ENCODE results near the gene P2RY2. TPM values are rescaled to one million over a fixed set of nuclear protein-coding genes. Genes with fewer than 3 reads are reported as not detected.

P2RY2 gene
- total and polyA plus RNA-seq, 2 experiments from 2014 or later, result 0.63 to 1.6 TPM

DNA sequence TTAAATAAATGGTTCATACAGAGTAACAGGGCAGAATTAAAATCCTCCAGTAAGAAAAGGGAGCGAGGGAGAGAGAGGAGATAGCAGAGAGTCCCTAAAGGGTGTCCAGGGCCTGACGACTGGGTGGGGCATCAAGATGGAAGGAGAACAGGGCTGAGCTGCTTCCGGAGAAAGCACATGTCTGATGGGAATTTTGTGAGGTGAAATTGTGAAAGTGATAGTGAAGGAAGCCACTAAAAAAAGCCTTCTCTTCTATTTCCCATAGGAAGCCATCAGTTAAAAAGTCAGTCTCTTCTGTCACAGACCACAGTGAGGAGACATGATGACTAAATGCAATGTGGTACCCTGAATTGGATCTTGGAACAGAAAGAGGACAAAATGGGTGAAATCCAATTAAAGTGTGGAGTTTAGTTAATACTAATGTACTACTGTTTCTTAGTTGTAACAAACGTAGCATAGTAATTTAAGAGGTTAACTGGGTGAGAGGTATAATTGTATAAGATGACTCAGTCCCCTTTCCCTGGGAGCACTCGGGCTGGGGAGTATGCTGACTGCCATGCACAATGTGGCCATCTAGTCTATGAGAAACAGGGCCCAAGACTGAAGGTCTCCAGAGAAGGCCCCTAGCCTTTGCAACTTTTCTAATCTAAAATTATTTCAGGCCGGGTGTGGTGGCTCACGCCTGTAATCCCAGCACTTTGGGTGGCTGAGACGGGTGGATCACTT is 46.5 kb upstream of the P2RY2 start (continued):
- TF ChIP-seq, protein P1, sequence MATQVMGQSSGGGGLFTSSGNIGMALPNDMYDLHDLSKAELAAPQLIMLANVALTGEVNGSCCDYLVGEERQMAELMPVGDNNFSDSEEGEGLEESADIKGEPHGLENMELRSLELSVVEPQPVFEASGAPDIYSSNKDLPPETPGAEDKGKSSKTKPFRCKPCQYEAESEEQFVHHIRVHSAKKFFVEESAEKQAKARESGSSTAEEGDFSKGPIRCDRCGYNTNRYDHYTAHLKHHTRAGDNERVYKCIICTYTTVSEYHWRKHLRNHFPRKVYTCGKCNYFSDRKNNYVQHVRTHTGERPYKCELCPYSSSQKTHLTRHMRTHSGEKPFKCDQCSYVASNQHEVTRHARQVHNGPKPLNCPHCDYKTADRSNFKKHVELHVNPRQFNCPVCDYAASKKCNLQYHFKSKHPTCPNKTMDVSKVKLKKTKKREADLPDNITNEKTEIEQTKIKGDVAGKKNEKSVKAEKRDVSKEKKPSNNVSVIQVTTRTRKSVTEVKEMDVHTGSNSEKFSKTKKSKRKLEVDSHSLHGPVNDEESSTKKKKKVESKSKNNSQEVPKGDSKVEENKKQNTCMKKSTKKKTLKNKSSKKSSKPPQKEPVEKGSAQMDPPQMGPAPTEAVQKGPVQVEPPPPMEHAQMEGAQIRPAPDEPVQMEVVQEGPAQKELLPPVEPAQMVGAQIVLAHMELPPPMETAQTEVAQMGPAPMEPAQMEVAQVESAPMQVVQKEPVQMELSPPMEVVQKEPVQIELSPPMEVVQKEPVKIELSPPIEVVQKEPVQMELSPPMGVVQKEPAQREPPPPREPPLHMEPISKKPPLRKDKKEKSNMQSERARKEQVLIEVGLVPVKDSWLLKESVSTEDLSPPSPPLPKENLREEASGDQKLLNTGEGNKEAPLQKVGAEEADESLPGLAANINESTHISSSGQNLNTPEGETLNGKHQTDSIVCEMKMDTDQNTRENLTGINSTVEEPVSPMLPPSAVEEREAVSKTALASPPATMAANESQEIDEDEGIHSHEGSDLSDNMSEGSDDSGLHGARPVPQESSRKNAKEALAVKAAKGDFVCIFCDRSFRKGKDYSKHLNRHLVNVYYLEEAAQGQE (IDR thresholded peaks at IDR 0.05; ENCODE audit: unreplicated experiment), result no peak
- TF ChIP-seq, protein P2, sequence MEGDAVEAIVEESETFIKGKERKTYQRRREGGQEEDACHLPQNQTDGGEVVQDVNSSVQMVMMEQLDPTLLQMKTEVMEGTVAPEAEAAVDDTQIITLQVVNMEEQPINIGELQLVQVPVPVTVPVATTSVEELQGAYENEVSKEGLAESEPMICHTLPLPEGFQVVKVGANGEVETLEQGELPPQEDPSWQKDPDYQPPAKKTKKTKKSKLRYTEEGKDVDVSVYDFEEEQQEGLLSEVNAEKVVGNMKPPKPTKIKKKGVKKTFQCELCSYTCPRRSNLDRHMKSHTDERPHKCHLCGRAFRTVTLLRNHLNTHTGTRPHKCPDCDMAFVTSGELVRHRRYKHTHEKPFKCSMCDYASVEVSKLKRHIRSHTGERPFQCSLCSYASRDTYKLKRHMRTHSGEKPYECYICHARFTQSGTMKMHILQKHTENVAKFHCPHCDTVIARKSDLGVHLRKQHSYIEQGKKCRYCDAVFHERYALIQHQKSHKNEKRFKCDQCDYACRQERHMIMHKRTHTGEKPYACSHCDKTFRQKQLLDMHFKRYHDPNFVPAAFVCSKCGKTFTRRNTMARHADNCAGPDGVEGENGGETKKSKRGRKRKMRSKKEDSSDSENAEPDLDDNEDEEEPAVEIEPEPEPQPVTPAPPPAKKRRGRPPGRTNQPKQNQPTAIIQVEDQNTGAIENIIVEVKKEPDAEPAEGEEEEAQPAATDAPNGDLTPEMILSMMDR (conservative IDR thresholded peaks at IDR 0.05; ENCODE audit: low read depth in 2 of 2), result no peak
- no peak for TF ChIP-seq ZNF331 (CRISPR knock-in tag; IDR thresholded peaks at IDR 0.05; ENCODE audit: low read depth)

DNA sequence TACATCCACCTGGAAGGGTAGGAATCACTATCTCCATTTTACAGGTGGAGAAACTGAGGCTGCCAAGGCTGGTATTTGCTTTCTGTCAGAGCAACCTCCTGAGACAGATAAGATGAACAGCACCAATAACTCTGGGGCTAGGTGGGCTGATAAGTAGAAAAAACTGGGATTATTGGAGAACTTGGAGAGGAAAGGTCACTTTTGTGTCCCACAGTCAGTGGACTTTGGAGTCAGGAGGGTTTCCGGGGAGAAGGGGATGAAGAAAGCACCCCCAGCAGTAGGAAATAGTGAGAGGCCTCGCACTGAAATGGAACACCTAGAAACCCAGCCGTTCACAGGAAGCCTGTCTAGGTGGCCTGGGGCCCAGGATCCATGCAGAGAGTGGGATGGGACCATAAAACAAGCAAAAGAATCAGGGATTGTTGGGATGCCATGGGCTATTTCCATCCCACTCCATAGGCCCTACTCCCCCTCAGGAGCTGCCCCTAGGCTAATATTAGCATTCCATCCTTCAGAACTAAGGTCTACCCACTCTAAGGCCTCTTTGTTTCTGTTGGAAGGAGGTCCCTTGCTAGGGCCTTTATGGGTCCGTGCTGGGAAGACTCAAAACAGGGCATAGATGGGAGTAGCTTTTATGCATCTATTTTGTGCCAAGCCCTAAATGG is 45.0 kb upstream of the P2RY2 start:
- no peaks in the 10 kb centered on the region for H3F3A ChIP-seq (replicated peaks; ENCODE audit: low read depth)
- H4K20me1 ChIP-seq (replicated peaks; ENCODE audit: insufficient read depth), result no peaks in the 10 kb centered on the region
- Mint-ChIP-seq H3K4me1 (peaks cover 14% of the 10 kb centered on the region), H3K36me3 (ENCODE audit: low read depth) (no peaks in the 10 kb centered on the region), H3K27me3 (ENCODE audit: insufficient read depth, low read depth, poor library complexity) (peaks cover 7% of the 10 kb centered on the region), H3K9me3 (no peaks in the 10 kb centered on the region), H3K27ac (no peak overlapping the region), H3K4me3 (no peak overlapping the region)
- no peaks in the 10 kb centered on the region for H3K4me1 ChIP-seq (ENCODE audit: insufficient read depth)
- no peaks in the 10 kb centered on the region for H3K27me3 ChIP-seq (ENCODE audit: insufficient read depth)
- H2AFZ ChIP-seq, result no peak overlapping the region
- H3K4me2 ChIP-seq, result no peak overlapping the region
- H3K36me3 ChIP-seq (ENCODE audit: insufficient read depth), result no peaks in the 10 kb centered on the region
- H3K9me2 ChIP-seq (ENCODE audit: insufficient read depth), result no peaks in the 10 kb centered on the region
- H3K79me2 ChIP-seq (replicated peaks; ENCODE audit: insufficient read depth), result no peaks in the 10 kb centered on the region
- H3K27ac ChIP-seq (ENCODE audit: low read depth), result no peak overlapping the region
- no peak overlapping the region for H3K4me3 ChIP-seq
- DNase-seq (ENCODE audit: low spot score) (no peak), ATAC-seq (no peak)
- no peak for TF ChIP-seq JUNB (IDR thresholded peaks at IDR 0.05; ENCODE audit: unreplicated experiment)
- TF ChIP-seq CREB1 (CRISPR knock-in tag; IDR thresholded peaks at IDR 0.05; ENCODE audit: low read depth), result no peak
- TF ChIP-seq EZH2phosphoT487 (IDR thresholded peaks at IDR 0.05; ENCODE audit: unreplicated experiment), result no peak
- TF ChIP-seq, protein P2 (conservative IDR thresholded peaks at IDR 0.05; ENCODE audit: low read depth in 2 of 2), result no peak
- TF ChIP-seq, protein P3, sequence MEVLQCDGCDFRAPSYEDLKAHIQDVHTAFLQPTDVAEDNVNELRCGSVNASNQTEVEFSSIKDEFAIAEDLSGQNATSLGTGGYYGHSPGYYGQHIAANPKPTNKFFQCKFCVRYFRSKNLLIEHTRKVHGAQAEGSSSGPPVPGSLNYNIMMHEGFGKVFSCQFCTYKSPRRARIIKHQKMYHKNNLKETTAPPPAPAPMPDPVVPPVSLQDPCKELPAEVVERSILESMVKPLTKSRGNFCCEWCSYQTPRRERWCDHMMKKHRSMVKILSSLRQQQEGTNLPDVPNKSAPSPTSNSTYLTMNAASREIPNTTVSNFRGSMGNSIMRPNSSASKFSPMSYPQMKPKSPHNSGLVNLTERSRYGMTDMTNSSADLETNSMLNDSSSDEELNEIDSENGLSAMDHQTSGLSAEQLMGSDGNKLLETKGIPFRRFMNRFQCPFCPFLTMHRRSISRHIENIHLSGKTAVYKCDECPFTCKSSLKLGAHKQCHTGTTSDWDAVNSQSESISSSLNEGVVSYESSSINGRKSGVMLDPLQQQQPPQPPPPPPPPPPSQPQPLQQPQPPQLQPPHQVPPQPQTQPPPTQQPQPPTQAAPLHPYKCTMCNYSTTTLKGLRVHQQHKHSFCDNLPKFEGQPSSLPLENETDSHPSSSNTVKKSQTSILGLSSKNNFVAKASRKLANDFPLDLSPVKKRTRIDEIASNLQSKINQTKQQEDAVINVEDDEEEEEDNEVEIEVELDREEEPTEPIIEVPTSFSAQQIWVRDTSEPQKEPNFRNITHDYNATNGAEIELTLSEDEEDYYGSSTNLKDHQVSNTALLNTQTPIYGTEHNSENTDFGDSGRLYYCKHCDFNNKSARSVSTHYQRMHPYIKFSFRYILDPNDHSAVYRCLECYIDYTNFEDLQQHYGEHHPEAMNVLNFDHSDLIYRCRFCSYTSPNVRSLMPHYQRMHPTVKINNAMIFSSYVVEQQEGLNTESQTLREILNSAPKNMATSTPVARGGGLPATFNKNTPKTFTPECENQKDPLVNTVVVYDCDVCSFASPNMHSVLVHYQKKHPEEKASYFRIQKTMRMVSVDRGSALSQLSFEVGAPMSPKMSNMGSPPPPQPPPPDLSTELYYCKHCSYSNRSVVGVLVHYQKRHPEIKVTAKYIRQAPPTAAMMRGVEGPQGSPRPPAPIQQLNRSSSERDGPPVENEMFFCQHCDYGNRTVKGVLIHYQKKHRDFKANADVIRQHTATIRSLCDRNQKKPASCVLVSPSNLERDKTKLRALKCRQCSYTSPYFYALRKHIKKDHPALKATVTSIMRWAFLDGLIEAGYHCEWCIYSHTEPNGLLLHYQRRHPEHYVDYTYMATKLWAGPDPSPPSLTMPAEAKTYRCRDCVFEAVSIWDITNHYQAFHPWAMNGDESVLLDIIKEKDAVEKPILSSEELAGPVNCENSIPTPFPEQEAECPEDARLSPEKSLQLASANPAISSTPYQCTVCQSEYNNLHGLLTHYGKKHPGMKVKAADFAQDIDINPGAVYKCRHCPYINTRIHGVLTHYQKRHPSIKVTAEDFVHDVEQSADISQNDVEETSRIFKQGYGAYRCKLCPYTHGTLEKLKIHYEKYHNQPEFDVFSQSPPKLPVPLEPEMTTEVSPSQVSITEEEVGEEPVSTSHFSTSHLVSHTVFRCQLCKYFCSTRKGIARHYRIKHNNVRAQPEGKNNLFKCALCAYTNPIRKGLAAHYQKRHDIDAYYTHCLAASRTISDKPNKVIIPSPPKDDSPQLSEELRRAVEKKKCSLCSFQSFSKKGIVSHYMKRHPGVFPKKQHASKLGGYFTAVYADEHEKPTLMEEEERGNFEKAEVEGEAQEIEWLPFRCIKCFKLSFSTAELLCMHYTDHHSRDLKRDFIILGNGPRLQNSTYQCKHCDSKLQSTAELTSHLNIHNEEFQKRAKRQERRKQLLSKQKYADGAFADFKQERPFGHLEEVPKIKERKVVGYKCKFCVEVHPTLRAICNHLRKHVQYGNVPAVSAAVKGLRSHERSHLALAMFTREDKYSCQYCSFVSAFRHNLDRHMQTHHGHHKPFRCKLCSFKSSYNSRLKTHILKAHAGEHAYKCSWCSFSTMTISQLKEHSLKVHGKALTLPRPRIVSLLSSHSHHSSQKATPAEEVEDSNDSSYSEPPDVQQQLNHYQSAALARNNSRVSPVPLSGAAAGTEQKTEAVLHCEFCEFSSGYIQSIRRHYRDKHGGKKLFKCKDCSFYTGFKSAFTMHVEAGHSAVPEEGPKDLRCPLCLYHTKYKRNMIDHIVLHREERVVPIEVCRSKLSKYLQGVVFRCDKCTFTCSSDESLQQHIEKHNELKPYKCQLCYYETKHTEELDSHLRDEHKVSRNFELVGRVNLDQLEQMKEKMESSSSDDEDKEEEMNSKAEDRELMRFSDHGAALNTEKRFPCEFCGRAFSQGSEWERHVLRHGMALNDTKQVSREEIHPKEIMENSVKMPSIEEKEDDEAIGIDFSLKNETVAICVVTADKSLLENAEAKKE (CRISPR knock-in tag; IDR thresholded peaks at IDR 0.05), result no peak
- TF ChIP-seq ZNF114 (CRISPR knock-in tag; IDR thresholded peaks at IDR 0.05), result no peak

Measured in GM23338 (cell line).